ENCODE measurements around the gene GREB1.

GREB1 gene

GRCh38 chr2:11676640-11677039 lies 142.8 kb downstream of the GREB1 start:
- TF ChIP-seq CTCF (IDR thresholded peaks at IDR 0.05; ENCODE audit: control insufficient read depth, extremely low read depth, insufficient read depth), result no peak
- no peak for DNase-seq (ENCODE audit: low read depth)
- H3K4me3 ChIP-seq (ENCODE audit: low read depth, low read length), result no peak overlapping the region

GRCh38 chr2:11677136-11678055 lies 143.6 kb downstream of the GREB1 start:
- no peak for TF ChIP-seq CTCF (IDR thresholded peaks at IDR 0.05; ENCODE audit: control insufficient read depth, extremely low read depth, insufficient read depth)
- DNase-seq (ENCODE audit: low read depth), result no peak
- H3K4me3 ChIP-seq (ENCODE audit: low read depth, low read length), result no peak overlapping the region

GRCh38 chr2:11678306-11678960 lies 144.6 kb downstream of the GREB1 start:
- TF ChIP-seq CTCF (IDR thresholded peaks at IDR 0.05; ENCODE audit: control insufficient read depth, extremely low read depth, insufficient read depth), result no peak
- H3K4me3 ChIP-seq (ENCODE audit: low read depth, low read length), result no peak overlapping the region
- no peak for DNase-seq (ENCODE audit: low read depth)

GRCh38 chr2:11679016-11679415 lies 145.2 kb downstream of the GREB1 start:
- TF ChIP-seq CTCF (IDR thresholded peaks at IDR 0.05; ENCODE audit: control insufficient read depth, extremely low read depth, insufficient read depth), result no peak
- H3K4me3 ChIP-seq (ENCODE audit: low read depth, low read length), result no peak overlapping the region
- no peak for DNase-seq (ENCODE audit: low read depth)

GRCh38 chr2:11679486-11680181 lies 145.8 kb downstream of the GREB1 start:
- DNase-seq (ENCODE audit: low read depth), result no peak
- H3K4me3 ChIP-seq (ENCODE audit: low read depth, low read length), result no peak overlapping the region
- TF ChIP-seq CTCF (IDR thresholded peaks at IDR 0.05; ENCODE audit: control insufficient read depth, extremely low read depth, insufficient read depth), result no peak

- no peak overlapping the region for H3K4me3 ChIP-seq (ENCODE audit: low read depth, low read length)
- no peak for DNase-seq (ENCODE audit: low read depth)
- TF ChIP-seq CTCF (IDR thresholded peaks at IDR 0.05; ENCODE audit: control insufficient read depth, extremely low read depth, insufficient read depth), result no peak
Observed at GRCh38 chr2:11680182-11680900, 146.5 kb downstream of the GREB1 start.

Measured in LNCaP clone FGC (cell line).